Liver (tissue), 9 donors: ENCODE data around the gene DCC. TPM values are rescaled to one million over a fixed set of nuclear protein-coding genes. Genes with fewer than 3 reads are reported as not detected.

Experiments used
- DNase-seq: peaks from one replicate; pipeline ENCODE4 v3.0.0-alpha.2; 2017; ENCODE audit warnings: low spot score
- H3K27ac ChIP-seq, 2 donors: one replicate each; pipeline ENCODE4 v1.7.0; 2013; ENCODE audit warnings: inconsistent platforms in 2 of 2, low read length in 2 of 2, control low read depth in 1 of 2, low read depth in 1 of 2, mild to moderate bottlenecking in 1 of 2
- H3K27me3 ChIP-seq, 4 donors: one replicate each; pipeline versions ENCODE4 v1.6.1 to v1.7.0; 2013; ENCODE audit warnings: low read length in 3 of 4, inconsistent platforms in 1 of 4, mild to moderate bottlenecking in 1 of 4, moderate library complexity in 1 of 4; ENCODE audit not compliant: control insufficient read depth in 4 of 4, insufficient read depth in 4 of 4
- H3K36me3 ChIP-seq, 4 donors: one replicate each; pipeline versions ENCODE4 v1.6.1 to v1.7.0; 2013; ENCODE audit warnings: low read length in 3 of 4, mild to moderate bottlenecking in 3 of 4, low read depth in 1 of 4, moderate library complexity in 1 of 4; ENCODE audit not compliant: control insufficient read depth in 4 of 4, insufficient read depth in 3 of 4
- H3K4me1 ChIP-seq, 4 donors: one replicate each; pipeline versions ENCODE4 v1.6.1 to v1.7.0; 2013; ENCODE audit warnings: low read length in 3 of 4, mild to moderate bottlenecking in 3 of 4, moderate library complexity in 1 of 4; ENCODE audit not compliant: control insufficient read depth in 4 of 4, insufficient read depth in 4 of 4
- H3K4me3 ChIP-seq, 3 donors: one replicate each; pipeline versions ENCODE4 v1.6.1 to v1.7.0; 2013; ENCODE audit warnings: low read length in 3 of 3, control low read depth in 1 of 3, low read depth in 1 of 3, mild to moderate bottlenecking in 1 of 3
- H3K9ac ChIP-seq, 2 donors: one replicate each; pipeline ENCODE4 v1.7.0; 2013; ENCODE audit warnings: low read length in 2 of 2, mild to moderate bottlenecking in 2 of 2, moderate library complexity in 2 of 2, control low read depth in 1 of 2, low read depth in 1 of 2
- H3K9me3 ChIP-seq, 4 donors: one replicate each; pipeline versions ENCODE4 v1.6.1 to v1.7.0; 2013; ENCODE audit warnings: low read length in 3 of 4; ENCODE audit not compliant: control insufficient read depth in 4 of 4
- EGR1 ChIP-seq, 2 donors: IDR thresholded peaks; 2 replicates each; pipeline ENCODE4 v1.6.1; 2016 to 2018; ENCODE audit warnings: antibody characterized with exemption in 2 of 2, low read depth in 2 of 2
- FOXA1 ChIP-seq: IDR thresholded peaks from 2 replicates; pipeline ENCODE4 v1.6.1; 2016; ENCODE audit warnings: antibody characterized with exemption
- FOXA2 ChIP-seq: IDR thresholded peaks from 2 replicates; pipeline ENCODE4 v1.6.1; 2016; ENCODE audit warnings: antibody characterized with exemption
- GABPA ChIP-seq, 2 donors: IDR thresholded peaks in 1 of 2; conservative IDR thresholded peaks in 1 of 2; 2 replicates each; pipeline ENCODE4 v1.6.1; 2016; ENCODE audit warnings: antibody characterized with exemption in 2 of 2, mild to moderate bottlenecking in 1 of 2, moderate library complexity in 1 of 2
- HNF4G ChIP-seq: IDR thresholded peaks from 2 replicates; pipeline ENCODE4 v1.6.1; 2016; ENCODE audit warnings: antibody characterized with exemption
- JUND ChIP-seq, 2 donors: IDR thresholded peaks; 2 replicates each; pipeline ENCODE4 v1.6.1; 2016; ENCODE audit warnings: antibody characterized with exemption in 2 of 2
- NR2F2 ChIP-seq: IDR thresholded peaks from 2 replicates; pipeline ENCODE4 v1.6.1; 2016; ENCODE audit warnings: antibody characterized with exemption
- RAD21 ChIP-seq, 2 donors: IDR thresholded peaks; 2 replicates each; pipeline ENCODE4 v1.6.1; 2016; ENCODE audit warnings: antibody characterized with exemption in 2 of 2, mild to moderate bottlenecking in 2 of 2
- RXRA ChIP-seq, 2 donors: IDR thresholded peaks; 2 replicates each; pipeline ENCODE4 v1.6.1; 2017 to 2018; ENCODE audit warnings: antibody characterized with exemption in 2 of 2, mild to moderate bottlenecking in 1 of 2
- SP1 ChIP-seq: IDR thresholded peaks from 2 replicates; pipeline ENCODE4 v1.6.1; 2018; ENCODE audit warnings: antibody characterized with exemption, mild to moderate bottlenecking
- YY1 ChIP-seq: IDR thresholded peaks from 2 replicates; pipeline ENCODE4 v1.6.1; 2016; ENCODE audit warnings: antibody characterized with exemption, mild to moderate bottlenecking
- WGBS: extraction: QIAGEN DNeasy Blood & Tissue Kit; methylation state at CpG from one replicate; pipeline ENCODE4 v1.1.7; 2013; 5-methylcytosine and 5-hydroxymethylcytosine counted together
- polyA plus RNA-seq, 2 donors: library from polyadenylated mRNA; stranded (reverse) in 1 of 2; unstranded in 1 of 2; fragments of 200-250 nt in 1 of 2; fragments of >200 nt in 1 of 2; fragmentation: Nextera tagmentation in 1 of 2; extraction: Ambion mirVana in 1 of 2; gene quantifications; one replicate each; pipeline versions ENCODE4 v1.2.1 to v1.2.3, GENCODE V29; 2013 to 2015
- total RNA-seq, 2 donors: library from RNA; depleted of rRNA; stranded (reverse); fragments of >200 nt; gene quantifications; one replicate each; pipeline ENCODE4 v1.2.3, GENCODE V29; 2014
- TF ChIP-seq, protein P1 (sequence below): IDR thresholded peaks from 2 replicates; pipeline ENCODE4 v1.6.1; 2016; ENCODE audit warnings: antibody characterized with exemption, mild to moderate bottlenecking
- TF ChIP-seq, protein P2 (sequence below): IDR thresholded peaks from 2 replicates; pipeline ENCODE4 v1.6.1; 2016; ENCODE audit warnings: antibody characterized with exemption
- TF ChIP-seq, protein P3 (sequence below): IDR thresholded peaks from 2 replicates; pipeline ENCODE4 v1.6.1; 2016; ENCODE audit warnings: antibody characterized with exemption
- donor health status: healthy.
- donor health status: healthy.
- donor health status: healthy.
- donor health status: healthy.
- donor health status: healthy.

The DCC gene
- total and polyA plus RNA-seq, 4 donors: under 0.01 to 0.03 TPM; not detected in 2

DNA sequence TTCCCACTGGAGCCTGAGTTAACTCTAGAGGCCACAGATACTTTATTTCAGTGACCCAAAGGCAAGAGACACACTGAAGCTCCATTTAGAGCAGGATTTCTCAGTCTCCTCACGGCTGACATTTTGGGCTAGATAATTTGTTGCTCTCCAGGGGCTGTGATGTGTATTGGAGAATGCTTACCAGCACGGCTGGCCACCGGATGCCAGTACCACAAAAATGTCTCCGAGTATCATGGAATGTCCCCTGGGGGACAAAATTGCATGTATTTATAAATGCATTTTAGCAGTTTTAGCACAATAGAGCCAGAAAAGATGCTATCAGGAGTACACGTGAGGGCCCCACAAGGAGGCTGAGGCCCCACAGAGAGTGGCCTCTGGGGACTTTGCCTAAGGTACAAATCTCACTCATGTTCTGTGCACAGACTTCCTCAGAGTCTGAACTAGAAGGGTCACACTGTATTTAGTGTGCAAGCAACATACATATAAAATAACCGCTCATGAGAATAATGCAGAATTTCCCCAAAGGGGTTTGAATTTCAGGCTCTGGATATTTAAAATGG is 20.5 kb upstream of the DCC start:
- no peaks in the 10 kb centered on the region for H3K9me3 ChIP-seq
- H3K27me3 ChIP-seq: peaks cover 0 to 3% (median 0%) of the 10 kb centered on the region in 4 donors
- H3K9ac ChIP-seq: no peak overlapping the region
- H3K36me3 ChIP-seq: no peaks in the 10 kb centered on the region
- H3K4me1 ChIP-seq: no peaks in the 10 kb centered on the region
- TF ChIP-seq YY1: no peak
- no peak for TF ChIP-seq RXRA (IDR thresholded peaks at IDR 0.05)
- no peak for TF ChIP-seq FOXA1
- no peak for TF ChIP-seq SP1
- TF ChIP-seq, protein P1, sequence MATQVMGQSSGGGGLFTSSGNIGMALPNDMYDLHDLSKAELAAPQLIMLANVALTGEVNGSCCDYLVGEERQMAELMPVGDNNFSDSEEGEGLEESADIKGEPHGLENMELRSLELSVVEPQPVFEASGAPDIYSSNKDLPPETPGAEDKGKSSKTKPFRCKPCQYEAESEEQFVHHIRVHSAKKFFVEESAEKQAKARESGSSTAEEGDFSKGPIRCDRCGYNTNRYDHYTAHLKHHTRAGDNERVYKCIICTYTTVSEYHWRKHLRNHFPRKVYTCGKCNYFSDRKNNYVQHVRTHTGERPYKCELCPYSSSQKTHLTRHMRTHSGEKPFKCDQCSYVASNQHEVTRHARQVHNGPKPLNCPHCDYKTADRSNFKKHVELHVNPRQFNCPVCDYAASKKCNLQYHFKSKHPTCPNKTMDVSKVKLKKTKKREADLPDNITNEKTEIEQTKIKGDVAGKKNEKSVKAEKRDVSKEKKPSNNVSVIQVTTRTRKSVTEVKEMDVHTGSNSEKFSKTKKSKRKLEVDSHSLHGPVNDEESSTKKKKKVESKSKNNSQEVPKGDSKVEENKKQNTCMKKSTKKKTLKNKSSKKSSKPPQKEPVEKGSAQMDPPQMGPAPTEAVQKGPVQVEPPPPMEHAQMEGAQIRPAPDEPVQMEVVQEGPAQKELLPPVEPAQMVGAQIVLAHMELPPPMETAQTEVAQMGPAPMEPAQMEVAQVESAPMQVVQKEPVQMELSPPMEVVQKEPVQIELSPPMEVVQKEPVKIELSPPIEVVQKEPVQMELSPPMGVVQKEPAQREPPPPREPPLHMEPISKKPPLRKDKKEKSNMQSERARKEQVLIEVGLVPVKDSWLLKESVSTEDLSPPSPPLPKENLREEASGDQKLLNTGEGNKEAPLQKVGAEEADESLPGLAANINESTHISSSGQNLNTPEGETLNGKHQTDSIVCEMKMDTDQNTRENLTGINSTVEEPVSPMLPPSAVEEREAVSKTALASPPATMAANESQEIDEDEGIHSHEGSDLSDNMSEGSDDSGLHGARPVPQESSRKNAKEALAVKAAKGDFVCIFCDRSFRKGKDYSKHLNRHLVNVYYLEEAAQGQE: no peak
- TF ChIP-seq, protein P2, sequence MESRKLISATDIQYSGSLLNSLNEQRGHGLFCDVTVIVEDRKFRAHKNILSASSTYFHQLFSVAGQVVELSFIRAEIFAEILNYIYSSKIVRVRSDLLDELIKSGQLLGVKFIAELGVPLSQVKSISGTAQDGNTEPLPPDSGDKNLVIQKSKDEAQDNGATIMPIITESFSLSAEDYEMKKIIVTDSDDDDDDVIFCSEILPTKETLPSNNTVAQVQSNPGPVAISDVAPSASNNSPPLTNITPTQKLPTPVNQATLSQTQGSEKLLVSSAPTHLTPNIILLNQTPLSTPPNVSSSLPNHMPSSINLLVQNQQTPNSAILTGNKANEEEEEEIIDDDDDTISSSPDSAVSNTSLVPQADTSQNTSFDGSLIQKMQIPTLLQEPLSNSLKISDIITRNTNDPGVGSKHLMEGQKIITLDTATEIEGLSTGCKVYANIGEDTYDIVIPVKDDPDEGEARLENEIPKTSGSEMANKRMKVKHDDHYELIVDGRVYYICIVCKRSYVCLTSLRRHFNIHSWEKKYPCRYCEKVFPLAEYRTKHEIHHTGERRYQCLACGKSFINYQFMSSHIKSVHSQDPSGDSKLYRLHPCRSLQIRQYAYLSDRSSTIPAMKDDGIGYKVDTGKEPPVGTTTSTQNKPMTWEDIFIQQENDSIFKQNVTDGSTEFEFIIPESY: no peak
- TF ChIP-seq JUND (IDR thresholded peaks at IDR 0.05): no peak
- TF ChIP-seq, protein P3, sequence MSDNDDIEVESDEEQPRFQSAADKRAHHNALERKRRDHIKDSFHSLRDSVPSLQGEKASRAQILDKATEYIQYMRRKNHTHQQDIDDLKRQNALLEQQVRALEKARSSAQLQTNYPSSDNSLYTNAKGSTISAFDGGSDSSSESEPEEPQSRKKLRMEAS: no peak
- no peak for TF ChIP-seq GABPA (IDR thresholded peaks at IDR 0.05 in 1 of 2, conservative IDR thresholded peaks at IDR 0.05 in 1 of 2)
- no peak for DNase-seq
- WGBS: 68% methylated on average over 6 of the region's 6 CpGs
- no peak overlapping the region for H3K27ac ChIP-seq
- no peak overlapping the region for H3K4me3 ChIP-seq

DNA sequence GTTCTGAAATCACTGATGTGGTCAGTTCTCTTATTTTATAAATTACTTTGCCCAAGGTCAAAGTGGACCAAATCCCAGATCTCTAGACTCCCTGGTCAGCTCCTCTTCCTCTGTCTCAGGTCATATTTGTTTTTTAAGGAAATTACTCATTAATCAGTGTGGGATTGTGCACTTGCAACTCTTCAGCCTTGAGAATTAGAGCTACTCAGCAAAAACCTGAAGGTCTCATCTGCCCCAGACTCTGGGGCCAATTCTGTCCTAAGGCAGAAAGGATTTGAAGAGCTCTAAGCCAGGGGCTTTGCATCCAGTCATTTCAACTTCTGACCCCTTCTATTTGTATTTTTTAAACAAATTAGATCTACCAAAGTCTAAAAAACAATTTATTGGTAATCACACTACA is 17.7 kb upstream of the DCC start:
- H3K27me3 ChIP-seq: peaks cover 0 to 3% (median 0%) of the 10 kb centered on the region in 4 donors
- TF ChIP-seq YY1 (no peak), FOXA1 (no peak), HNF4G (no peak), RXRA (IDR thresholded peaks at IDR 0.05) (no peak), NR2F2 (no peak), FOXA2 (no peak), SP1 (no peak), RAD21 (IDR thresholded peaks at IDR 0.05) (no peak), EGR1 (IDR thresholded peaks at IDR 0.05; ENCODE audit: low read depth in 2 of 2) (no peak), GABPA (IDR thresholded peaks at IDR 0.05 in 1 of 2, conservative IDR thresholded peaks at IDR 0.05 in 1 of 2) (no peak)
- TF ChIP-seq, protein P2: no peak
- TF ChIP-seq, protein P3: no peak
- H3K4me3 ChIP-seq: no peak overlapping the region
- no peak overlapping the region for H3K27ac ChIP-seq
- H3K36me3 ChIP-seq: no peaks in the 10 kb centered on the region
- no peaks in the 10 kb centered on the region for H3K9me3 ChIP-seq
- no peak overlapping the region for H3K9ac ChIP-seq
- DNase-seq: no peak
- H3K4me1 ChIP-seq: no peaks in the 10 kb centered on the region
